Adrenal gland (tissue), 19 donors: Measurements from ENCODE around the gene GKN2. TPM values are rescaled to one million over a fixed set of nuclear protein-coding genes. Genes with fewer than 3 reads are reported as not detected.

Source experiments
- DNase-seq, 7 donors: peaks; one replicate each; pipeline ENCODE4 v3.0.0-alpha.2; 2019 to 2020
- H3K27ac ChIP-seq, 5 donors: fragments of 200-600 bp; sonication (generic) in 4 of 5; 1 replicate in 3 of 5; 2 replicates in 2 of 5; pipeline versions ENCODE4 v1.5.1 to v1.8.0; 2016 to 2020; ENCODE audit warnings: mild to moderate bottlenecking in 1 of 5
- H3K27me3 ChIP-seq: fragments of 200-600 bp; 2 replicates; pipeline ENCODE4 v1.8.0; 2021
- H3K36me3 ChIP-seq, 2 donors: fragments of 200-600 bp; replicated peaks in 1 of 2; 1 replicate in 1 of 2; 2 replicates in 1 of 2; pipeline versions ENCODE4 v1.5.1 to v1.8.0; 2018 to 2022
- H3K4me1 ChIP-seq, 2 donors: fragments of 200-600 bp; replicated peaks in 1 of 2; 1 replicate in 1 of 2; 2 replicates in 1 of 2; pipeline versions ENCODE4 v1.5.1 to v1.8.0; 2018 to 2021
- H3K4me3 ChIP-seq, 4 donors: fragments of 200-600 bp; sonication (generic) in 3 of 4; one replicate each; pipeline ENCODE4 v1.5.1; 2016 to 2018
- H3K9me3 ChIP-seq, 3 donors: fragments of 200-600 bp; sonication (generic) in 1 of 3; replicated peaks in 1 of 3; 1 replicate in 2 of 3; 2 replicates in 1 of 3; pipeline versions ENCODE4 v1.5.1 to v1.8.0; 2016 to 2021
- CTCF ChIP-seq, 6 experiments: fragments of 450-650 bp in 4 of 6; fragments of 200-600 bp in 2 of 6; sonication (generic) in 1 of 6; IDR thresholded peaks; 1 replicate in 5 of 6; 2 replicates in 1 of 6; pipeline versions ENCODE4 v1.5.1 to v1.8.0; 2016 to 2021; ENCODE audit warnings: antibody characterized with exemption in 6 of 6, mild to moderate bottlenecking in 2 of 6, moderate library complexity in 1 of 6
- POLR2A ChIP-seq, 2 donors: fragments of 450-650 bp; IDR thresholded peaks; one replicate each; pipeline ENCODE4 v1.6.1; 2017; ENCODE audit warnings: antibody characterized with exemption in 2 of 2, mild to moderate bottlenecking in 2 of 2, moderate library complexity in 1 of 2
- WGBS, 4 donors: extraction: QIAGEN DNeasy Blood & Tissue Kit in 2 of 4; methylation state at CpG; one replicate each; pipeline versions ENCODE4 v1.1.5 to v1.1.7; 2013 to 2017; 5-methylcytosine and 5-hydroxymethylcytosine counted together
- intact Hi-C, 2 donors: fragments of 100-400 bp; cut with DNase I; formaldehyde crosslinking; loops; one replicate each; pipeline versions ENCODE4 v1.14.1 to v1.15.0; 2022 to 2023
- long read RNA-seq, 10 donors: library from polyadenylated mRNA in 3 of 10; unstranded in 2 of 10; stranded (forward) in 1 of 10; transcript quantifications; one replicate each; pipeline ENCODE4 v2.0.0 and lab custom pipeline, GENCODE V29; 2021 to 2026
- polyA plus RNA-seq, 3 donors: library from polyadenylated mRNA; stranded (reverse); fragments of 200-250 nt in 2 of 3; fragments of 350-450 nt in 1 of 3; fragmentation: Illumina TruSeq in 1 of 3; extraction: RNeasy Lipid Tissue Mini Kit (QIAGEN cat#74804) in 1 of 3; gene quantifications; one replicate each; pipeline ENCODE4 v1.2.3, GENCODE V29; 2013 to 2014
- total RNA-seq, 9 donors: library from RNA; depleted of rRNA in 4 of 9; stranded (reverse); fragments of >200 nt in 4 of 9; fragments of 120-200 nt in 1 of 9; fragmentation: NEBNext Ultra II Directional in 1 of 9; extraction: Animal tissue kit (Norgen Biotek cat#: 25700) in 1 of 9; gene quantifications; one replicate each; pipeline versions ENCODE4 v1.1.0 to v1.2.4, GENCODE V29; 2013 to 2023
- donor health status: healthy with polysubstance abuse.
- donor health status: Bipolar disorder and iron deficiency.
- donor health status: DM: yes; HTN: yes; CAD: no.
- donor health status: DM: no; HTN: no; CAD: no.
- donor health status: DM: no; HTN: no; CAD: no.
- donor health status: DM: yes; HTN: yes; CAD: no.

GKN2 gene
- total RNA-seq (under 1 TPM in 1 of 9 donors, not detected in 8; 0.31 TPM), polyA plus RNA-seq (under 1 TPM in 1 of 3 donors, not detected in 2; 0.27 TPM)
- long read RNA-seq, donor 1: 0 reads
- long read RNA-seq, donor 2: 0 reads
- long read RNA-seq, donor 3: 0 reads
- long read RNA-seq, donor 4: 0 reads
- long read RNA-seq, donor 5: 0 reads
- long read RNA-seq, donor 6: 0 reads
- long read RNA-seq, donor 7: 0 reads
- long read RNA-seq, donor 8: 0 reads
- long read RNA-seq, donor 9: 0 reads
- long read RNA-seq, donor 10: 0 reads

- no peak within 1 kb of the TSS for H3K4me3 ChIP-seq
- 83 to 95% (median 93%) methylated on average over 4 of the region's 4 CpGs for WGBS, 4 donors
- H3K27me3 ChIP-seq: no peaks in the 10 kb centered on the region
- H3K9me3 ChIP-seq: no peaks in the 10 kb centered on the region
- no peak within 1 kb of the TSS for H3K27ac ChIP-seq
- no peaks in the 10 kb centered on the region for H3K4me1 ChIP-seq
- no peaks in the 10 kb centered on the region for H3K36me3 ChIP-seq
- TF ChIP-seq POLR2A (IDR thresholded peaks at IDR 0.05) (no peak), CTCF (IDR thresholded peaks at IDR 0.05) (no peak)
- DNase-seq: no peak
- intact Hi-C loops: no loop called here
These were observed at the start of gene GKN2 for GRCh38 chr2:68952887-68953521. TSS of gene GKN2 (minus strand) at chr2:68952893. CDS start at chr2:68952861, 32 bp downstream.

- Histone ChIP-seq H3K27me3 (no peaks in the 10 kb centered on the region), H3K4me1 (no peaks in the 10 kb centered on the region), H3K9me3 (no peaks in the 10 kb centered on the region), H3K4me3 (no peak overlapping the region), H3K36me3 (no peaks in the 10 kb centered on the region), H3K27ac (no peak overlapping the region)
- no peak for DNase-seq
- TF ChIP-seq CTCF (IDR thresholded peaks at IDR 0.05) (no peak), POLR2A (IDR thresholded peaks at IDR 0.05) (no peak)
- intact Hi-C loops: no loop called here
These were observed 49.2 kb upstream of the GKN2 start for GRCh38 chr2:69001879-69002278.

GRCh38 chr2:68997401-68997800 lies 44.7 kb upstream of the GKN2 start:
- intact Hi-C loops: no loop called here

GRCh38 chr2:68995916-68996315 lies 43.2 kb upstream of the GKN2 start:
- no peaks in the 10 kb centered on the region for H3K9me3 ChIP-seq
- no peaks in the 10 kb centered on the region for H3K36me3 ChIP-seq
- H3K27ac ChIP-seq: no peak overlapping the region
- H3K27me3 ChIP-seq: no peaks in the 10 kb centered on the region
- TF ChIP-seq POLR2A (IDR thresholded peaks at IDR 0.05) (no peak), CTCF (IDR thresholded peaks at IDR 0.05) (no peak)
- no peak overlapping the region for H3K4me3 ChIP-seq
- no peaks in the 10 kb centered on the region for H3K4me1 ChIP-seq
- intact Hi-C loops: no loop called here
- WGBS, 4 donors: 51 to 66% (median 58%) methylated on average over 3 of the region's 3 CpGs
- no peak for DNase-seq

More at GRCh38 chr2:68997401-68997800, 44.7 kb upstream of the GKN2 start:
- no peaks in the 10 kb centered on the region for H3K36me3 ChIP-seq
- no peaks in the 10 kb centered on the region for H3K27me3 ChIP-seq
- no peak overlapping the region for H3K27ac ChIP-seq
- no peak for DNase-seq
- H3K9me3 ChIP-seq: no peaks in the 10 kb centered on the region
- no peaks in the 10 kb centered on the region for H3K4me1 ChIP-seq
- H3K4me3 ChIP-seq: no peak overlapping the region
- TF ChIP-seq CTCF (IDR thresholded peaks at IDR 0.05): no peak
- no peak for TF ChIP-seq POLR2A (IDR thresholded peaks at IDR 0.05)
